DND-41 (cell line): ENCODE measurements around the gene NCL.

Experiments used
- ATAC-seq: fragments of 200-7000 bp; cut with Tn5 transposase; 3 replicates; pipeline ENCODE4 v1.9.1; 2021; ENCODE audit warnings: low read depth; ENCODE audit not compliant: insufficient read depth
- DNase-seq: peaks from one replicate; pipeline ENCODE4 v3.0.0-alpha.2; 2020
- H2AFZ ChIP-seq: 2 replicates; pipeline ENCODE4 v1.6.0; 2012; ENCODE audit warnings: low read depth, low read length
- H3K27ac ChIP-seq: 2 replicates; pipeline ENCODE4 v1.5.1; 2012; ENCODE audit warnings: low read length, inconsistent platforms
- H3K27me3 ChIP-seq: fragments of 200-600 bp; sonication (generic); 2 replicates; pipeline ENCODE4 v1.6.0; 2012; ENCODE audit warnings: low read length, mild to moderate bottlenecking, inconsistent platforms; ENCODE audit not compliant: insufficient read depth, poor library complexity
- H3K36me3 ChIP-seq: 2 replicates; pipeline ENCODE4 v1.5.1; 2012; ENCODE audit warnings: low read length, inconsistent platforms; ENCODE audit not compliant: insufficient read depth
- H3K4me1 ChIP-seq: 2 replicates; pipeline ENCODE4 v1.5.1; 2012; ENCODE audit warnings: mild to moderate bottlenecking, low read length; ENCODE audit not compliant: insufficient read depth
- H3K4me2 ChIP-seq: 2 replicates; pipeline ENCODE4 v1.6.0; 2012; ENCODE audit warnings: mild to moderate bottlenecking, moderate library complexity, low read length, inconsistent platforms; ENCODE audit not compliant: insufficient read depth
- H3K4me3 ChIP-seq, 2 experiments: fragments of 200-600 bp in 1 of 2; shearing (Covaris generic) in 1 of 2; 2 replicates each; pipeline ENCODE4 v1.5.1; 2012 to 2016; ENCODE audit warnings: inconsistent platforms in 2 of 2, low read length in 2 of 2, mild to moderate bottlenecking in 2 of 2, low read depth in 1 of 2, moderate library complexity in 1 of 2
- H3K79me2 ChIP-seq: 2 replicates; pipeline ENCODE4 v1.6.0; 2012; ENCODE audit warnings: low read length, inconsistent platforms; ENCODE audit not compliant: insufficient read depth
- H3K9ac ChIP-seq: 2 replicates; pipeline ENCODE4 v1.6.0; 2012; ENCODE audit warnings: low read depth, mild to moderate bottlenecking, inconsistent platforms, low read length, moderate library complexity
- H3K9me3 ChIP-seq: 2 replicates; pipeline ENCODE4 v1.5.1; 2012; ENCODE audit warnings: low read length, moderate library complexity, mild to moderate bottlenecking, inconsistent platforms; ENCODE audit not compliant: insufficient read depth, severe bottlenecking
- H4K20me1 ChIP-seq: 2 replicates; pipeline ENCODE4 v1.6.0; 2012; ENCODE audit warnings: low read length; ENCODE audit not compliant: insufficient read depth
- EZH2 ChIP-seq: IDR thresholded peaks from 3 replicates; pipeline ENCODE4 v1.6.1; 2012; ENCODE audit warnings: borderline replicate concordance, low read depth, mild to moderate bottlenecking, moderate library complexity, low read length, inconsistent platforms; ENCODE audit not compliant: severe bottlenecking
- TF ChIP-seq, protein P1 (sequence below): IDR thresholded peaks from 2 replicates; pipeline ENCODE4 v1.5.1; 2012; ENCODE audit warnings: borderline replicate concordance, low read length, moderate library complexity, mild to moderate bottlenecking; ENCODE audit not compliant: poor library complexity, severe bottlenecking; ENCODE audit errors: extremely low read depth

The NCL gene

GRCh38 chr2:231429901-231430300 lies 34.4 kb downstream of the NCL start:
- ATAC-seq (no peak), DNase-seq (no peak)
- Histone ChIP-seq H3K79me2 (no peaks in the 10 kb centered on the region), H3K4me1 (no peaks in the 10 kb centered on the region), H3K9ac (no peak overlapping the region), H3K9me3 (peaks cover 8% of the 10 kb centered on the region), H3K27me3 (no peaks in the 10 kb centered on the region), H3K27ac (no peak overlapping the region), H4K20me1 (no peaks in the 10 kb centered on the region), H3K4me2 (no peak overlapping the region), H3K4me3 (no peak overlapping the region), H2AFZ (no peak overlapping the region), H3K36me3 (no peaks in the 10 kb centered on the region)
- TF ChIP-seq, protein P1, sequence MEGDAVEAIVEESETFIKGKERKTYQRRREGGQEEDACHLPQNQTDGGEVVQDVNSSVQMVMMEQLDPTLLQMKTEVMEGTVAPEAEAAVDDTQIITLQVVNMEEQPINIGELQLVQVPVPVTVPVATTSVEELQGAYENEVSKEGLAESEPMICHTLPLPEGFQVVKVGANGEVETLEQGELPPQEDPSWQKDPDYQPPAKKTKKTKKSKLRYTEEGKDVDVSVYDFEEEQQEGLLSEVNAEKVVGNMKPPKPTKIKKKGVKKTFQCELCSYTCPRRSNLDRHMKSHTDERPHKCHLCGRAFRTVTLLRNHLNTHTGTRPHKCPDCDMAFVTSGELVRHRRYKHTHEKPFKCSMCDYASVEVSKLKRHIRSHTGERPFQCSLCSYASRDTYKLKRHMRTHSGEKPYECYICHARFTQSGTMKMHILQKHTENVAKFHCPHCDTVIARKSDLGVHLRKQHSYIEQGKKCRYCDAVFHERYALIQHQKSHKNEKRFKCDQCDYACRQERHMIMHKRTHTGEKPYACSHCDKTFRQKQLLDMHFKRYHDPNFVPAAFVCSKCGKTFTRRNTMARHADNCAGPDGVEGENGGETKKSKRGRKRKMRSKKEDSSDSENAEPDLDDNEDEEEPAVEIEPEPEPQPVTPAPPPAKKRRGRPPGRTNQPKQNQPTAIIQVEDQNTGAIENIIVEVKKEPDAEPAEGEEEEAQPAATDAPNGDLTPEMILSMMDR = no peak
- TF ChIP-seq EZH2 = no peak

DNA sequence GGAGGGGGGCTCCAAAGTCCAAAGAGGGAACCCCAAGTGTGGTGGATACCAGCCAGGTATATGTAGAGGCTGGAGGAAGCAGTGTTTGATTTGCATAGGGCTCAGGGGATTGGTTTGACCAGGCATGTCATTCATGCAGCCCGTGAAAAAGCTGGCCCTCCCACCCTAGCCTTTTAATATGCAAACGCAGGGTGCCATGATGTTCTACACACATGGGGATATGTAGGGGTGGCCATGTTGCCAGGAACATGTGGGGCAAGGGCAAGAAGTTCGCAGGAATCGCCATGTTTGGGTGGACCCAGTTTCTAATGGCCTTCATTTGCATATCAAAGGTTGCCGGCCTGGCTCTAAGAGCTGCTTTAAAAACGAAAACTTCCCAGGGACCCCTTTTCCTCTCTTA lies 35.1 kb downstream of the NCL start:
- Histone ChIP-seq H3K4me3 (no peak overlapping the region), H2AFZ (no peak overlapping the region), H3K9ac (no peak overlapping the region), H3K4me1 (no peaks in the 10 kb centered on the region), H3K79me2 (no peaks in the 10 kb centered on the region), H3K27me3 (no peaks in the 10 kb centered on the region), H3K27ac (no peak overlapping the region), H3K4me2 (no peak overlapping the region), H3K9me3 (peaks cover 8% of the 10 kb centered on the region), H3K36me3 (no peaks in the 10 kb centered on the region), H4K20me1 (no peaks in the 10 kb centered on the region)
- no peak for DNase-seq
- no peak for TF ChIP-seq EZH2
- TF ChIP-seq, protein P1 = no peak
- no peak for ATAC-seq

DNA sequence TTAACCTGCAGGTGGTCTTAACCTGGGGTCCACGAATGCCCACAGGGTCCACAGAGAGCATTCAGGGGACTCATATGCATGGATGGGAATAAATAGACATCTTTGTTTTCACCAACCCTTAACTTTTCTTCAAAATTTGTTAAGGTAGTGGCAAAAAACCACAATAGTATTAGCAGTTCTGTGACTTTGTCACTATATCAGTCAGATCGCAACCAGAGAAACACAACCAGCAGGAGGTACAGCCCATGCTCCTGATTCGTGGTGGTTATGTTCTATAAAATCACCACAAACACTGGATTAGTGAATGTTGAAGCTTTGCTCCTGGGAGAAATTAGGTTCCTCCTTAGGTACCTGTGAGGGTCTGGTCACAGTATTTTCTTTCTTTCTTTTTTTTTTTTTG lies 37.2 kb downstream of the NCL start:
- Histone ChIP-seq H3K36me3 (no peaks in the 10 kb centered on the region), H3K27ac (no peak overlapping the region), H3K27me3 (no peaks in the 10 kb centered on the region), H3K9me3 (peaks cover 8% of the 10 kb centered on the region), H3K4me1 (no peaks in the 10 kb centered on the region), H4K20me1 (no peaks in the 10 kb centered on the region), H2AFZ (no peak overlapping the region), H3K9ac (no peak overlapping the region), H3K4me3 (no peak overlapping the region), H3K79me2 (no peaks in the 10 kb centered on the region), H3K4me2 (no peak overlapping the region)
- no peak for TF ChIP-seq EZH2
- TF ChIP-seq, protein P1 = no peak
- DNase-seq (no peak), ATAC-seq (no peak)
